ENCODE results near the gene ERC2. TPM values are rescaled to one million over a fixed set of nuclear protein-coding genes. Genes with fewer than 3 reads are reported as not detected.
A peak's percentile ranks its signal among the peaks of the same experiment; 100 is the strongest.

ERC2 gene
- total RNA-seq, 2 donors from 2014 or later, result 16.1 to 22.8 TPM

DNA sequence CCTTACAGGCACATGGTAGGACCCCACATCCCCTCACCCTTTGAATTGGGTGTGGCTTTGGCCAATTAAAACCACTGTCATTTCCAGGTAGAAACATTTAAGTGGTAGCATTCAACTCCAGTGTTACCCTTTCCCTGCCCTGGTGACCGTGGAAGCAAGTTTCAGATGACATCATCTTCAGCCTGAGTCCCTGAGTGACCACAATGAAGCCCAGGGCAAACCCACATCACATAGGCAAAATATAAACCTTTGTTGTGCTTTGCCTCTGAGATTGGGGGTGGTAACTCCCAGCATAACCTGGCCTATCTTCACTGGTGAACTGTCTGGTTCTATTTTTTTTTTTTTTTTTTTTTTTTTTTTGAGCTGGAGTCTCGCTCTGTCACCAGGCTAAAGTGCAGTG lies 577.2 kb downstream of the ERC2 start:
- no peak for TF ChIP-seq CTCF (conservative IDR thresholded peaks at IDR 0.05)
- H3K9me3 Mint-ChIP-seq, result no peaks in the 10 kb centered on the region
- no peaks in the 10 kb centered on the region for H3K9me3 ChIP-seq (ENCODE audit: control insufficient read depth, low read length)
- H3K4me1 Mint-ChIP-seq, result no peaks in the 10 kb centered on the region
- no peaks in the 10 kb centered on the region for H3K36me3 ChIP-seq (ENCODE audit: control insufficient read depth, insufficient read depth, low read length)
- DNase-seq, result no peak
- H3K4me1 ChIP-seq (ENCODE audit: control insufficient read depth, insufficient read depth, low read length), result no peaks in the 10 kb centered on the region
- no peaks in the 10 kb centered on the region for H3K27me3 ChIP-seq (ENCODE audit: control insufficient read depth, insufficient read depth, low read length, poor library complexity, severe bottlenecking)
- H3K4me3 ChIP-seq (ENCODE audit: low read length), result no peak overlapping the region
- H3K27me3 Mint-ChIP-seq (ENCODE audit: insufficient read depth), result peaks cover 10% of the 10 kb centered on the region
- H3K4me3 Mint-ChIP-seq, result no peak overlapping the region
- H3K27ac ChIP-seq (ENCODE audit: low read depth, low read length), result no peak overlapping the region
- H3K27ac Mint-ChIP-seq, result no peak overlapping the region
- H3K9ac ChIP-seq (ENCODE audit: extremely low read depth, low read length, poor library complexity, severe bottlenecking), result no peak overlapping the region
- H3K36me3 Mint-ChIP-seq (ENCODE audit: low read depth), result no peaks in the 10 kb centered on the region
- WGBS, 2 experiments (ENCODE audit: insufficient coverage in 1 of 2, insufficient read length in 1 of 2), result 91% methylated on average over 2 of the region's 2 CpGs; no CpG with 5 or more reads in 1 of the 2 experiments

- H3K4me3 ChIP-seq (ENCODE audit: low read length), result no peak overlapping the region
- peak overlapping the region; percentile 82 for H3K27ac ChIP-seq (ENCODE audit: low read depth, low read length)
- H3K4me3 Mint-ChIP-seq, result no peak overlapping the region
- 85 to 87% methylated on average over 4 to 7 of the region's 7 CpGs for WGBS, 2 experiments (ENCODE audit: insufficient coverage in 1 of 2, insufficient read length in 1 of 2)
- H3K9ac ChIP-seq (ENCODE audit: extremely low read depth, low read length, poor library complexity, severe bottlenecking), result no peak overlapping the region
- H3K36me3 ChIP-seq (ENCODE audit: control insufficient read depth, insufficient read depth, low read length), result no peaks in the 10 kb centered on the region
- H3K9me3 Mint-ChIP-seq, result no peaks in the 10 kb centered on the region
- no peak overlapping the region for H3K27ac Mint-ChIP-seq
- H3K4me1 Mint-ChIP-seq, result peaks cover 5% of the 10 kb centered on the region
- TF ChIP-seq CTCF (conservative IDR thresholded peaks at IDR 0.05), result no peak
- no peaks in the 10 kb centered on the region for H3K9me3 ChIP-seq (ENCODE audit: control insufficient read depth, low read length)
- H3K27me3 ChIP-seq (ENCODE audit: control insufficient read depth, insufficient read depth, low read length, poor library complexity, severe bottlenecking), result no peaks in the 10 kb centered on the region
- H3K27me3 Mint-ChIP-seq (ENCODE audit: insufficient read depth), result no peaks in the 10 kb centered on the region
- DNase-seq, result no peak
- H3K36me3 Mint-ChIP-seq (ENCODE audit: low read depth), result no peaks in the 10 kb centered on the region
- H3K4me1 ChIP-seq (ENCODE audit: control insufficient read depth, insufficient read depth, low read length), result no peaks in the 10 kb centered on the region
Measured at GRCh38 chr3:55888282-55888885, 579.9 kb downstream of the ERC2 start.

DNA sequence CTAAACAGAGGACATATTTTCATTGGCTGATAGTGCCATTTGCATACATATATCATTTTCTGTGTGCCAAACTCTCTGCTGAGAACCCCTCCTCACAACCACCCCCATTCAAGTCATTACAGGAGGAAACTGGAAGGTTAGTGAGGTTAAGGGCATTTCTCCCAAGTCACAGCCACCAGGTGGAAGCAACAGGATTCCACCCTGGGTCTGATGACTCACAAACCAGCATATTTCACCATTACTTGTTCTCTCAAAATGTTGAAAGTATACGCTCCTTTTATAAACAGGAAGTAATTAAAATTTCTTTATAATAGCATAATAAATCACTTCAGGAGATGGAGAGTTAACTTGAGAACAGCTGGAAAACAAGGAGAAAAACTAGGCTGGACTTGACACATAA lies 582.5 kb downstream of the ERC2 start:
- H3K4me1 Mint-ChIP-seq, result peaks cover 9% of the 10 kb centered on the region
- WGBS, 2 experiments (ENCODE audit: insufficient coverage in 1 of 2, insufficient read length in 1 of 2), result no CpG with 5 or more reads among the region's 1 CpG
- Histone ChIP-seq H3K36me3 (ENCODE audit: control insufficient read depth, insufficient read depth, low read length) (no peaks in the 10 kb centered on the region), H3K27ac (ENCODE audit: low read depth, low read length) (no peak overlapping the region), H3K9ac (ENCODE audit: extremely low read depth, low read length, poor library complexity, severe bottlenecking) (no peak overlapping the region), H3K27me3 (ENCODE audit: control insufficient read depth, insufficient read depth, low read length, poor library complexity, severe bottlenecking) (no peaks in the 10 kb centered on the region), H3K4me3 (ENCODE audit: low read length) (no peak overlapping the region), H3K9me3 (ENCODE audit: control insufficient read depth, low read length) (no peaks in the 10 kb centered on the region), H3K4me1 (ENCODE audit: control insufficient read depth, insufficient read depth, low read length) (no peaks in the 10 kb centered on the region)
- no peak for DNase-seq
- H3K36me3 Mint-ChIP-seq (ENCODE audit: low read depth), result no peaks in the 10 kb centered on the region
- no peaks in the 10 kb centered on the region for H3K27me3 Mint-ChIP-seq (ENCODE audit: insufficient read depth)
- H3K9me3 Mint-ChIP-seq, result no peaks in the 10 kb centered on the region
- peak; percentile 60 for TF ChIP-seq CTCF (conservative IDR thresholded peaks at IDR 0.05)
- no peak overlapping the region for H3K4me3 Mint-ChIP-seq
- no peak overlapping the region for H3K27ac Mint-ChIP-seq
